GM18511 (cell line): ENCODE measurements around the gene CRIM1.

ENCODE experiments used
- ATAC-seq: cut with Tn5 transposase; IDR thresholded peaks from one replicate; pipeline ENCODE4 v1.9.1; 2021; ENCODE audit warnings: mild to moderate bottlenecking, moderate library complexity; ENCODE audit not compliant: unreplicated experiment

Gene CRIM1

GRCh38 chr2:36477746-36478145, 122.2 kb downstream of the CRIM1 start:
- ATAC-seq: no peak

- no peak for ATAC-seq
These were observed 122.8 kb downstream of the CRIM1 start for GRCh38 chr2:36478332-36478738.

- no peak for ATAC-seq
These were observed 123.4 kb downstream of the CRIM1 start for GRCh38 chr2:36478999-36479398.

GRCh38 chr2:36479406-36479805, 123.8 kb downstream of the CRIM1 start:
- no peak for ATAC-seq

GRCh38 chr2:36480028-36480427, 124.5 kb downstream of the CRIM1 start:
- ATAC-seq: no peak

GRCh38 chr2:36480636-36481035, 125.1 kb downstream of the CRIM1 start:
- ATAC-seq: no peak

GRCh38 chr2:36481709-36482108, 126.1 kb downstream of the CRIM1 start:
- no peak for ATAC-seq

- no peak for ATAC-seq
These were observed 127.1 kb downstream of the CRIM1 start for GRCh38 chr2:36482576-36483214.

- no peak for ATAC-seq
These were observed 127.7 kb downstream of the CRIM1 start for GRCh38 chr2:36483290-36483689.

GRCh38 chr2:36484454-36484853, 128.9 kb downstream of the CRIM1 start:
- ATAC-seq: no peak

GRCh38 chr2:36485521-36485920, 129.9 kb downstream of the CRIM1 start:
- no peak for ATAC-seq

- no peak for ATAC-seq
These were observed 131.0 kb downstream of the CRIM1 start for GRCh38 chr2:36486521-36487044.

GRCh38 chr2:36487947-36488346, 132.4 kb downstream of the CRIM1 start:
- no peak for ATAC-seq

- no peak for ATAC-seq
These were observed 133.7 kb downstream of the CRIM1 start for GRCh38 chr2:36489281-36489680.

- ATAC-seq: no peak
These were observed 135.2 kb downstream of the CRIM1 start for GRCh38 chr2:36490749-36491148.

GRCh38 chr2:36492216-36492945, 136.8 kb downstream of the CRIM1 start:
- no peak for ATAC-seq

- ATAC-seq: no peak
These were observed 137.7 kb downstream of the CRIM1 start for GRCh38 chr2:36493306-36493705.

- no peak for ATAC-seq
These were observed 142.1 kb downstream of the CRIM1 start for GRCh38 chr2:36497570-36498163.

- ATAC-seq: no peak
These were observed 143.7 kb downstream of the CRIM1 start for GRCh38 chr2:36499128-36499820.

- no peak for ATAC-seq
These were observed 144.5 kb downstream of the CRIM1 start for GRCh38 chr2:36500072-36500471.

- ATAC-seq: no peak
These were observed 146.5 kb downstream of the CRIM1 start for GRCh38 chr2:36502081-36502480.
